Measurements from ENCODE around the gene PADI6.

PADI6 gene

DNA sequence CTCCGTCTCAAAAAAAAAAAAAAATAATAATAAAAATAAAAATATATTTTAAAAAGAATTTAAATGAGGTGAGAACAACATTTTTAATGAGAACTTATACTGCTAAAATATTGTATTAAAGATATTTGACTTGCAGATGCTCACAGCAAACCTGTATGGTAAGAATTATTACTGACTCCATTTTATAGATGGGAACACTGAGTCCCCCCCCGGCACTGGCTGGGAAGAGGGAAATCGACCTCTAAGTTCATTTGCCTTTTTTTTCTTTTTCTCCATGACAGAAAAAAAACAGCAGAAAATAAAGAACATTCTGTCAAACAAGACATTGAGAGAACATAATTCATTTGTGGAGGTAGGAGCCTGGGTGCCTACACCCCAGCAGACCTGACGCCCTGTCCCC, 13.4 kb upstream of the PADI6 start:
- Histone ChIP-seq H3K27me3 (ENCODE audit: low read depth, low read length) (no peaks in the 10 kb centered on the region), H2AFZ (ENCODE audit: low read depth, low read length) (no peak overlapping the region)

DNA sequence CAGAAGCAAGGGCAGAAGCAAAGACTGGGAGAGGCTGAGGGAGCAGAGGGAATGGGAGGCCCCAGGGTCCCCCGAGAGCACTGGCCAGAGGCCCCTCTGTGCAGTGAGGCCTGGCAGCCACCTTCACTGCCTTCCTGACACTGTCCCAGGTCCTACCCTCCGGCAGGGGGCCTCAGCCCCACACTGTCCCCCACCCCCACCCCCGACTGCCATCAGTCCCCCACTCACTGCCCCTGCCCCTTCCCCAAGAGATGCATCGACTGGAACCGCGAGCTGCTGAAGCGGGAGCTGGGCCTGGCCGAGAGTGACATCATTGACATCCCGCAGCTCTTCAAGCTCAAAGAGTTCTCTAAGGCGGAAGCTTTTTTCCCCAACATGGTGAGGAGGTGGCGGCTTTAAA, 13.0 kb upstream of the PADI6 start:
- Histone ChIP-seq H3K27ac (ENCODE audit: low read length) (no peak overlapping the region), H3K4me2 (ENCODE audit: low read length) (no peak overlapping the region), H3K4me3 (ENCODE audit: low read length) (no peak overlapping the region), H3K9me3 (ENCODE audit: insufficient read depth, low read length) (no peaks in the 10 kb centered on the region), H3K27me3 (ENCODE audit: low read depth, low read length) (no peaks in the 10 kb centered on the region), H4K20me1 (ENCODE audit: insufficient read depth, low read length) (no peaks in the 10 kb centered on the region), H2AFZ (ENCODE audit: low read depth, low read length) (no peak overlapping the region), H3K4me1 (ENCODE audit: low read length) (no peaks in the 10 kb centered on the region), H3K9ac (ENCODE audit: low read length) (no peak overlapping the region), H3K79me2 (ENCODE audit: low read length) (no peaks in the 10 kb centered on the region), H3K36me3 (replicated peaks; ENCODE audit: low read depth, low read length) (no peaks in the 10 kb centered on the region)
- no peak for TF ChIP-seq EZH2phosphoT487 (IDR thresholded peaks at IDR 0.05; ENCODE audit: low read depth)
- TF ChIP-seq, protein P1, sequence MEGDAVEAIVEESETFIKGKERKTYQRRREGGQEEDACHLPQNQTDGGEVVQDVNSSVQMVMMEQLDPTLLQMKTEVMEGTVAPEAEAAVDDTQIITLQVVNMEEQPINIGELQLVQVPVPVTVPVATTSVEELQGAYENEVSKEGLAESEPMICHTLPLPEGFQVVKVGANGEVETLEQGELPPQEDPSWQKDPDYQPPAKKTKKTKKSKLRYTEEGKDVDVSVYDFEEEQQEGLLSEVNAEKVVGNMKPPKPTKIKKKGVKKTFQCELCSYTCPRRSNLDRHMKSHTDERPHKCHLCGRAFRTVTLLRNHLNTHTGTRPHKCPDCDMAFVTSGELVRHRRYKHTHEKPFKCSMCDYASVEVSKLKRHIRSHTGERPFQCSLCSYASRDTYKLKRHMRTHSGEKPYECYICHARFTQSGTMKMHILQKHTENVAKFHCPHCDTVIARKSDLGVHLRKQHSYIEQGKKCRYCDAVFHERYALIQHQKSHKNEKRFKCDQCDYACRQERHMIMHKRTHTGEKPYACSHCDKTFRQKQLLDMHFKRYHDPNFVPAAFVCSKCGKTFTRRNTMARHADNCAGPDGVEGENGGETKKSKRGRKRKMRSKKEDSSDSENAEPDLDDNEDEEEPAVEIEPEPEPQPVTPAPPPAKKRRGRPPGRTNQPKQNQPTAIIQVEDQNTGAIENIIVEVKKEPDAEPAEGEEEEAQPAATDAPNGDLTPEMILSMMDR (IDR thresholded peaks at IDR 0.05; ENCODE audit: low read depth, low read length) = no peak

More for the DNA sequence above, 13.4 kb upstream of the PADI6 start:
- Histone ChIP-seq H3K36me3 (replicated peaks; ENCODE audit: low read depth, low read length) (no peaks in the 10 kb centered on the region), H3K4me2 (ENCODE audit: low read length) (no peak overlapping the region), H3K4me1 (ENCODE audit: low read length) (no peaks in the 10 kb centered on the region), H3K9me3 (ENCODE audit: insufficient read depth, low read length) (no peaks in the 10 kb centered on the region), H3K79me2 (ENCODE audit: low read length) (no peaks in the 10 kb centered on the region), H3K9ac (ENCODE audit: low read length) (no peak overlapping the region), H3K27ac (ENCODE audit: low read length) (no peak overlapping the region), H3K4me3 (ENCODE audit: low read length) (no peak overlapping the region), H4K20me1 (ENCODE audit: insufficient read depth, low read length) (no peaks in the 10 kb centered on the region)
- TF ChIP-seq, protein P1 (IDR thresholded peaks at IDR 0.05; ENCODE audit: low read depth, low read length) = no peak
- no peak for TF ChIP-seq EZH2phosphoT487 (IDR thresholded peaks at IDR 0.05; ENCODE audit: low read depth)

DNA sequence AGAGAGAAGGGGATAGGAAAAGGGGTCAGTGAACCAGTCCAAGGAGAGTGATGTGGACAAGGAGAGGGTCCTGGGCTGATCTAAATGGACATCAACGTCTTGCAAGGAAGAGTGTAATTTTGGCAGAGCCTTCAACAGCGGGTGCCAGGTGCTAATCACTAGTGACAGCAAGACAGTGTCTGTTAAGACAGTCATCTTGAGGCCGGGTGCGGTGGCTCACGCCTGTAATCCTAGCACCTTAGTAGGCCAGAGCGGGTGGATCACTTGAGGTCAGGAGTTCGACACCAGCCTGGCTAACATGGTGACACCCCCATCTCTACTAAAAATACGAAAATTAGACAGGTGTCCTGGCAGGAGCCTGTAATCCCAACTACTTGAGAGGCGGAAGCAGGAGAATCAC, 12.2 kb upstream of the PADI6 start:
- no peaks in the 10 kb centered on the region for H4K20me1 ChIP-seq (ENCODE audit: insufficient read depth, low read length)
- no peaks in the 10 kb centered on the region for H3K27me3 ChIP-seq (ENCODE audit: low read depth, low read length)
- TF ChIP-seq EZH2phosphoT487 (IDR thresholded peaks at IDR 0.05; ENCODE audit: low read depth) = no peak
- TF ChIP-seq, protein P1 (IDR thresholded peaks at IDR 0.05; ENCODE audit: low read depth, low read length) = no peak
- H3K9ac ChIP-seq (ENCODE audit: low read length) = no peak overlapping the region
- no peak overlapping the region for H3K4me3 ChIP-seq (ENCODE audit: low read length)
- no peaks in the 10 kb centered on the region for H3K9me3 ChIP-seq (ENCODE audit: insufficient read depth, low read length)
- H3K4me1 ChIP-seq (ENCODE audit: low read length) = no peaks in the 10 kb centered on the region
- H3K36me3 ChIP-seq (replicated peaks; ENCODE audit: low read depth, low read length) = no peaks in the 10 kb centered on the region
- no peaks in the 10 kb centered on the region for H3K79me2 ChIP-seq (ENCODE audit: low read length)
- H3K4me2 ChIP-seq (ENCODE audit: low read length) = no peak overlapping the region
- no peak overlapping the region for H2AFZ ChIP-seq (ENCODE audit: low read depth, low read length)
- no peak overlapping the region for H3K27ac ChIP-seq (ENCODE audit: low read length)

DNA sequence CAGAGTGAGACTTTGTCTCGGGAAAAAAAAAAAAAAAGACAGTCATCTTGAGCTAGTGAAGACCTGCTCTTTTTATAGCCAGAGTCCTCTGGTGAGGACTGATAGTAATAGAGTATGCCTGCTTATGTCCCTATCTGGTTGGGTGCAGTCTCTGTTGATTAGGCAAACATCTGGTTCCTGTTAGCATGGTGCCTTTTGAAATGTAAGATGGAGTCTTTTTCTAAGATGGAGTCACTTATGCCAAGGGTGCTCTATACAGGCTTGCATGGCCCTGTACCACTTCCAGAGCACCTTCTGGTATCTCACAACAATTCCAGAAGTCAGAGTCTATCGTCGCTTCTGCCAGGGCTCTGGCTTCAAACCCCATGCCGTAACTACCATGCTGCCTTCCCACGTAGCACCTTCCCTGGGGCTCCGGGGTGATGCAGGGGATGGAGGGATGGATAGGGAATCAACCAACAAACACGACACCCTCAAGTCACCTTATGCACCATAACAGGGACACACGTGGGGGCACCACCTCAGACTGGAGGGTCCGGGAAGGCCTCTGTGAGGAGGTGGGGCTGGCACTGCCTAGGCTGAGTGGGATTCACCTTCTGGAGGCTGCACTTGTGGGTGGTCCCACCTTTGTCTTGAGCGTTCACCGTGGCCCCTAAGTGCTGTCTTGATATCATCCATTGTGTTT, 11.6 kb upstream of the PADI6 start:
- TF ChIP-seq, protein P1 (IDR thresholded peaks at IDR 0.05; ENCODE audit: low read depth, low read length) = no peak
- TF ChIP-seq EZH2phosphoT487 (IDR thresholded peaks at IDR 0.05; ENCODE audit: low read depth) = no peak
- no peaks in the 10 kb centered on the region for H3K4me1 ChIP-seq (ENCODE audit: low read length)
- H3K27me3 ChIP-seq (ENCODE audit: low read depth, low read length) = no peaks in the 10 kb centered on the region
- H4K20me1 ChIP-seq (ENCODE audit: insufficient read depth, low read length) = no peaks in the 10 kb centered on the region
- no peak overlapping the region for H3K4me2 ChIP-seq (ENCODE audit: low read length)
- no peak overlapping the region for H3K4me3 ChIP-seq (ENCODE audit: low read length)
- H3K9ac ChIP-seq (ENCODE audit: low read length) = no peak overlapping the region
- no peaks in the 10 kb centered on the region for H3K79me2 ChIP-seq (ENCODE audit: low read length)
- no peak overlapping the region for H2AFZ ChIP-seq (ENCODE audit: low read depth, low read length)
- no peaks in the 10 kb centered on the region for H3K36me3 ChIP-seq (replicated peaks; ENCODE audit: low read depth, low read length)
- no peaks in the 10 kb centered on the region for H3K9me3 ChIP-seq (ENCODE audit: insufficient read depth, low read length)
- no peak overlapping the region for H3K27ac ChIP-seq (ENCODE audit: low read length)

Measured in OCI-LY3 (cell line).